Activated CD8-positive, alpha-beta T cell treated with anti-CD3 and anti-CD28 coated beads for 36 hours (primary cell): ENCODE measurements around the gene ZNHIT1. TPM values are rescaled to one million over a fixed set of nuclear protein-coding genes. Genes with fewer than 3 reads are reported as not detected.

Experiments
- ATAC-seq: fragments of 200-7000 bp; cut with Tn5 transposase; one replicate; pipeline ENCODE4 v1.10.0; 2021; ENCODE audit warnings: mild to moderate bottlenecking, moderate library complexity
- CTCF ChIA-PET: fragments of 350-600 bp; sonication (Branson Sonifier 250); formaldehyde crosslinking; loops from one replicate; lab custom pipeline; 2021; ENCODE audit warnings: antibody characterized with exemption; lab: Charles Lee
- POLR2A ChIA-PET: fragments of 350-600 bp; sonication (Branson Sonifier 250); formaldehyde crosslinking; loops from one replicate; lab custom pipeline; 2021; ENCODE audit warnings: antibody characterized with exemption; lab: Charles Lee
- DNase-seq: peaks from one replicate; pipeline ENCODE4 v3.0.0-alpha.2; 2020
- H3K27ac Mint-ChIP-seq: one replicate; pipeline ENCODE4 v1.8.0; 2021; ENCODE audit warnings: mild to moderate bottlenecking, mixed read lengths
- H3K27me3 Mint-ChIP-seq: one replicate; pipeline ENCODE4 v1.8.0; 2021; ENCODE audit warnings: mixed read lengths
- H3K36me3 Mint-ChIP-seq: one replicate; pipeline ENCODE4 v1.8.0; 2021; ENCODE audit warnings: low read depth, mixed read lengths
- H3K4me1 Mint-ChIP-seq: one replicate; pipeline ENCODE4 v1.8.0; 2021; ENCODE audit warnings: low read depth, mixed read lengths
- H3K4me3 Mint-ChIP-seq: one replicate; pipeline ENCODE4 v1.8.0; 2021; ENCODE audit warnings: mild to moderate bottlenecking, moderate library complexity, mixed read lengths
- H3K9me3 Mint-ChIP-seq: one replicate; pipeline ENCODE4 v1.8.0; 2021; ENCODE audit warnings: mixed read lengths
- CTCF ChIP-seq: fragments of 200-600 bp; IDR thresholded peaks from one replicate; pipeline ENCODE4 v1.8.0; 2022; ENCODE audit warnings: antibody characterized with exemption, mild to moderate bottlenecking
- intact Hi-C: fragments of 100-400 bp; cut with micrococcal nuclease; formaldehyde crosslinking; loops from one replicate; pipeline ENCODE4 v1.10.0; 2022
- total RNA-seq, 2 experiments: library from RNA; stranded (reverse); gene quantifications; one replicate each; pipeline ENCODE4 v1.2.3, GENCODE V29; 2021

The ZNHIT1 gene
- total RNA-seq, 2 experiments from 2014 or later, result 36.8 to 37.9 TPM

GRCh38 chr7:101265622-101266516 is 47.9 kb downstream of the ZNHIT1 start:
- intact Hi-C loops, result no loop called here
- Mint-ChIP-seq H3K36me3 (no peaks in the 10 kb centered on the region), H3K9me3 (no peaks in the 10 kb centered on the region), H3K27me3 (peaks cover 5% of the 10 kb centered on the region), H3K4me3 (no peak overlapping the region), H3K4me1 (no peaks in the 10 kb centered on the region), H3K27ac (no peak overlapping the region)
- DNase-seq (no peak), ATAC-seq (no peak)
- ChIA-PET CTCF (interaction anchor here (0.7 to 1.5 kb wide), 3 partner anchors 21 to 50 kb away, joined by 3 read pairs; partner anchors contain the start of gene FIS1), POLR2A (no interaction called here)
- TF ChIP-seq CTCF, result no peak

DNA sequence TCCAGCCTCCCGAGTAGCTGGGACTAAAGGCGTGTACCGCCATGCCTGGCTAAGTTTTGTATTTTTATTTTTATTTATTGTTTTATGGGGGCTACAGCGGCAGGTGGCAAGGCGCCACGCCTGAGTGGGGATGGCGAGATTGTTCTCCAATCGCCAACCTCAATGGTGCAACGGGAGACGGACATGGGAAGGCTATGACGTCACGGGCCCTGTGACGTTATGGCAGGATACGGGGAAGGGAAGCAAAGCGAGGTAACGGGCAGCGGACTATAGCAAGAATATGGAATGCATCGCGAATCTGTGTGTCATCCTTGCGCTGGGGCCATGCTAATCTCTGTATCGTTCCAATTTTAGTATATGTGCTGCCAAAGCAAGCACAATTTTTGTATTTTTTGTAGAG is 51.7 kb downstream of the ZNHIT1 start:
- no peak for TF ChIP-seq CTCF
- Mint-ChIP-seq H3K27me3 (peaks cover 10% of the 10 kb centered on the region), H3K4me1 (no peaks in the 10 kb centered on the region), H3K36me3 (no peaks in the 10 kb centered on the region), H3K4me3 (no peak overlapping the region), H3K27ac (no peak overlapping the region), H3K9me3 (no peaks in the 10 kb centered on the region)
- ATAC-seq (no peak), DNase-seq (no peak)
- CTCF ChIA-PET, result no interaction called here
- POLR2A ChIA-PET, result no interaction called here
- intact Hi-C loops, result no loop called here

GRCh38 chr7:101271021-101271420 is 53.1 kb downstream of the ZNHIT1 start:
- DNase-seq (no peak), ATAC-seq (no peak)
- Mint-ChIP-seq H3K27me3 (peaks cover 10% of the 10 kb centered on the region), H3K9me3 (no peaks in the 10 kb centered on the region), H3K4me3 (no peak overlapping the region), H3K4me1 (no peaks in the 10 kb centered on the region), H3K27ac (no peak overlapping the region), H3K36me3 (no peaks in the 10 kb centered on the region)
- TF ChIP-seq CTCF, result no peak
- ChIA-PET CTCF (no interaction called here), POLR2A (no interaction called here)
- intact Hi-C loops, result no loop called here

GRCh38 chr7:101273206-101273605 is 55.2 kb downstream of the ZNHIT1 start:
- no peaks in the 10 kb centered on the region for H3K9me3 Mint-ChIP-seq

More at GRCh38 chr7:101273206-101273605, 55.2 kb downstream of the ZNHIT1 start:
- H3K4me3 Mint-ChIP-seq, result no peak overlapping the region
- DNase-seq (no peak), ATAC-seq (no peak)
- no peaks in the 10 kb centered on the region for H3K4me1 Mint-ChIP-seq
- intact Hi-C loops, result no loop called here
- POLR2A ChIA-PET, result no interaction called here
- CTCF ChIA-PET, result interaction anchor here (1.0 to 1.2 kb wide), 3 partner anchors 10 to 42 kb away, joined by 3 to 4 read pairs (median 3); no protein-coding TSS in a partner anchor
- no peaks in the 10 kb centered on the region for H3K36me3 Mint-ChIP-seq
- no peak for TF ChIP-seq CTCF
- H3K27me3 Mint-ChIP-seq, result peaks cover 8% of the 10 kb centered on the region
- no peak overlapping the region for H3K27ac Mint-ChIP-seq

Other genes with a start within 250 kb of the ZNHIT1 start
- gene MUC12, start 248.6 kb upstream of the ZNHIT1 start, total RNA-seq, result under 1 TPM in 1 of 2 experiments, not detected in 1; 0.54 TPM
- not detected for gene MUC17, start 198.1 kb upstream of the ZNHIT1 start, total RNA-seq
- gene TRIM56, start 132.7 kb upstream of the ZNHIT1 start, total RNA-seq, result 10 to 100 TPM; 40.1 to 42.3 TPM
- gene SERPINE1, start 91.1 kb upstream of the ZNHIT1 start, total RNA-seq, result 1 to 10 TPM; 1.2 to 1.3 TPM
- gene AP1S1, start 63.7 kb upstream of the ZNHIT1 start, total RNA-seq, result 10 to 100 TPM; 35.6 to 39.5 TPM
- gene VGF, start 52.6 kb upstream of the ZNHIT1 start, total RNA-seq, result not detected
- gene NAT16, start 37.9 kb upstream of the ZNHIT1 start, total RNA-seq, result not detected
- not detected for gene MOGAT3, start 17.1 kb upstream of the ZNHIT1 start, total RNA-seq
- 10 to 100 TPM; 20.4 to 24.4 TPM for gene PLOD3, start 584 bp upstream of the ZNHIT1 start, total RNA-seq
- gene CLDN15, start 19.6 kb downstream of the ZNHIT1 start, total RNA-seq, result 10 to 100 TPM; 14.2 to 15.8 TPM
- gene FIS1, start 26.9 kb downstream of the ZNHIT1 start, total RNA-seq, result 10 to 100 TPM; 86.5 to 96.8 TPM
- gene IFT22, start 103.6 kb downstream of the ZNHIT1 start, total RNA-seq, result 1 to 10 TPM; 3.8 to 5.1 TPM
- not detected for gene COL26A1, start 144.7 kb downstream of the ZNHIT1 start, total RNA-seq